ENCODE results near the gene LARGE1. TPM values are rescaled to one million over a fixed set of nuclear protein-coding genes. Genes with fewer than 3 reads are reported as not detected.
A peak's percentile ranks its signal among the peaks of the same experiment; 100 is the strongest.

Gene LARGE1
- total and polyA plus RNA-seq, 2 of the 4 experiments (the other 2 are of a cell fraction) = 6.2 to 12.4 TPM

GRCh38 chr22:33923033-33923432 lies 2.8 kb upstream of the LARGE1 start (continued):
- no peak for TF ChIP-seq RCOR1 (IDR thresholded peaks at IDR 0.05; ENCODE audit: insufficient replicate concordance, low read length)
- TF ChIP-seq RAD21 (IDR thresholded peaks at IDR 0.05; ENCODE audit: low read length) = no peak
- no peak for TF ChIP-seq CEBPB (IDR thresholded peaks at IDR 0.05; ENCODE audit: low read depth, low read length)

- Histone ChIP-seq H3K14ac (replicated peaks; ENCODE audit: low read depth, low read length) (no peak overlapping the region; the same call in 1 of the 2 replicates), H4K91ac (ENCODE audit: insufficient read depth, low read depth, low read length) (no peak overlapping the region), H2BK5ac (ENCODE audit: low read depth, low read length, poor library complexity, severe bottlenecking) (peak overlapping the region; percentile 7), H3K9ac (ENCODE audit: low read depth, low read length) (peak overlapping the region; percentile 66), H3K4me2 (ENCODE audit: low read depth, low read length) (peak overlapping the region; percentile 99), H3K27me3 (ENCODE audit: control insufficient read depth, insufficient read depth, low read length) (no peaks in the 10 kb centered on the region), H2AFZ (replicated peaks; ENCODE audit: low read length, poor library complexity) (peak overlapping the region; percentile 89), H3K27ac (ENCODE audit: insufficient read depth, low read length) (peak overlapping the region; percentile 31), H2AK5ac (ENCODE audit: low read depth, low read length) (no peak overlapping the region), H3K23ac (ENCODE audit: low read depth, low read length) (peak overlapping the region; percentile 86), H3K9me1 (ENCODE audit: insufficient read depth, low read length) (no peaks in the 10 kb centered on the region), H3K4me1 (ENCODE audit: control insufficient read depth, insufficient read depth, low read length) (no peaks in the 10 kb centered on the region), H2BK15ac (ENCODE audit: low read depth, low read length) (no peak overlapping the region), H2BK120ac (ENCODE audit: low read depth, low read length) (no peak overlapping the region), H3K4me3 (ENCODE audit: insufficient read depth, low read depth, low read length) (peak overlapping the region; percentile 79), H3K56ac (ENCODE audit: extremely low read depth, insufficient read depth, low read length) (peak overlapping the region; percentile 8; the same call in 1 of the 2 replicates), H4K20me1 (ENCODE audit: insufficient read depth, low read length) (peaks cover 6% of the 10 kb centered on the region; the same call in 1 of the 2 replicates), H4K8ac (ENCODE audit: low read depth in 2 of 2, low read length in 2 of 2) (no peak overlapping the region; a peak in 1 of 4 replicates), H3K79me1 (ENCODE audit: low read depth in 1 of 2, low read length in 2 of 2) (peaks cover 7 to 14% of the 10 kb centered on the region in 2 experiments; a peak in 2 of 4 replicates), H3K18ac (ENCODE audit: low read depth, low read length) (peak overlapping the region; percentile 6), H3K4ac (ENCODE audit: low read depth, low read length) (peak overlapping the region; percentile 57; the same call in 1 of the 2 replicates), H3K9me3 (ENCODE audit: control insufficient read depth, insufficient read depth, low read length) (no peaks in the 10 kb centered on the region), H4K5ac (ENCODE audit: low read depth, low read length) (no peak overlapping the region), H3K36me3 (ENCODE audit: control insufficient read depth, insufficient read depth, low read length) (no peaks in the 10 kb centered on the region), H2BK20ac (ENCODE audit: low read depth, low read length) (no peak overlapping the region), H2AK9ac (replicated peaks; ENCODE audit: low read depth, low read length, poor library complexity) (peak overlapping the region; percentile 66)
- BruUV-seq (replicated peaks) = no TSS peak
- CTCF ChIA-PET = interaction anchor here (0.6 to 1.4 kb wide), 4 partner anchors 17 to 1228 kb away, joined by 4 to 6 read pairs (median 4); no protein-coding TSS in a partner anchor
- intact Hi-C loops (cut with micrococcal nuclease) (loop anchor here (2.0 to 5.0 kb wide), 4 partner anchors 120 to 1310 kb away; no protein-coding TSS in a partner anchor), in situ Hi-C loops (cut with MboI; ENCODE audit: low sequenced_read_pairs) (loop anchor here (10.0 kb wide), 2 partner anchors 408 to 1232 kb away; no protein-coding TSS in a partner anchor), dilution Hi-C loops (cut with HindIII; ENCODE audit: low sequenced_read_pairs, unreplicated experiment) (no loop called here)
- no peak for TF ChIP-seq SMC3 (IDR thresholded peaks at IDR 0.05; ENCODE audit: low read depth, low read length)
- peak; percentile 17; the same call in 1 of the 2 replicates for TF ChIP-seq RAD21 (IDR thresholded peaks at IDR 0.05; ENCODE audit: low read length)
- WGBS, 2 experiments (ENCODE audit: extremely low coverage in 2 of 2, insufficient read length in 1 of 2) = 3% methylated on average over 7 of the region's 23 CpGs; no CpG with 5 or more reads in 1 of the 2 experiments
- POLR2A ChIA-PET (ENCODE audit: unreplicated experiment) = interaction anchor here (0.7 kb wide), 1 partner anchor 471 kb away, joined by 3 read pairs; no protein-coding TSS in a partner anchor
- peak; percentile 34 for DNase-seq
- ATAC-seq (ENCODE audit: low read depth) = no peak
Observed at GRCh38 chr22:33922349-33922681, 2.0 kb upstream of the LARGE1 start.

Data from IMR-90 (cell line).